HEK293 (cell line): ENCODE results near the gene NKD2.

Experiments used
- CTCF ChIA-PET: fragments of 350-600 bp; formaldehyde crosslinking; extraction: SDS; loops from one replicate; lab custom pipeline; 2021; ENCODE audit warnings: antibody characterized with exemption; lab: Yijun Ruan, JAX
- POLR2A ChIA-PET: fragments of 300-600 bp; formaldehyde crosslinking; extraction: SDS; loops from one replicate; lab custom pipeline; 2020; ENCODE audit warnings: antibody characterized with exemption, inconsistent platforms; lab: Yijun Ruan, JAX
- H3K27ac ChIP-seq: fragments of 200-500 bp; sonication (Bioruptor generic); 2 replicates; pipeline ENCODE4 v1.5.1; 2014; ENCODE audit warnings: low read depth, low read length, control low read depth, inconsistent platforms; ENCODE audit errors: extremely low read depth
- H3K36me3 ChIP-seq, 2 experiments: fragments of 200-500 bp in 1 of 2; sonication (Bioruptor generic) in 1 of 2; 1 replicate in 1 of 2; 2 replicates in 1 of 2; pipeline ENCODE4 v1.5.1; 2014 to 2017; ENCODE audit warnings: inconsistent platforms in 2 of 2, low read length in 2 of 2; ENCODE audit not compliant: control insufficient read depth in 2 of 2, insufficient read depth in 1 of 2
- H3K4me1 ChIP-seq: fragments of 200-500 bp; sonication (Bioruptor generic); 2 replicates; pipeline ENCODE4 v1.5.1; 2014; ENCODE audit warnings: mild to moderate bottlenecking, low read length, inconsistent platforms; ENCODE audit not compliant: control insufficient read depth, insufficient read depth
- H3K4me3 ChIP-seq: 2 replicates; pipeline ENCODE4 v1.5.1; 2011; ENCODE audit warnings: low read depth, mild to moderate bottlenecking, control low read depth, low read length, moderate library complexity
- H3K9me3 ChIP-seq: fragments of 200-500 bp; sonication (Bioruptor generic); 2 replicates; pipeline ENCODE4 v1.5.1; 2014; ENCODE audit warnings: low read depth, low read length, inconsistent platforms; ENCODE audit not compliant: control insufficient read depth, insufficient read depth
- OSR2 ChIP-seq: fragments of 450-650 bp; formaldehyde crosslinking; IDR thresholded peaks from 2 replicates; pipeline ENCODE4 v1.5.1; 2016; ENCODE audit warnings: missing biosample characterization, missing genetic modification characterization
- WT1 ChIP-seq: fragments of 450-650 bp; formaldehyde crosslinking; IDR thresholded peaks from 2 replicates; pipeline ENCODE4 v1.5.1; 2016; ENCODE audit warnings: missing biosample characterization, missing genetic modification characterization
- ZBTB20 ChIP-seq: fragments of 450-650 bp; formaldehyde crosslinking; IDR thresholded peaks from 2 replicates; pipeline ENCODE4 v1.5.1; 2016; ENCODE audit warnings: missing biosample characterization, missing genetic modification characterization
- ZNF157 ChIP-seq: fragments of 450-650 bp; formaldehyde crosslinking; IDR thresholded peaks from 2 replicates; pipeline ENCODE4 v1.5.1; 2016; ENCODE audit warnings: missing biosample characterization, missing genetic modification characterization
- ZNF202 ChIP-seq: fragments of 450-650 bp; formaldehyde crosslinking; IDR thresholded peaks from 2 replicates; pipeline ENCODE4 v1.5.1; 2016; ENCODE audit warnings: missing biosample characterization, missing genetic modification characterization, borderline replicate concordance
- ZNF26 ChIP-seq: fragments of 450-650 bp; formaldehyde crosslinking; IDR thresholded peaks from 2 replicates; pipeline ENCODE4 v1.5.1; 2016; ENCODE audit warnings: missing biosample characterization, missing genetic modification characterization
- ZNF311 ChIP-seq: fragments of 450-650 bp; formaldehyde crosslinking; IDR thresholded peaks from 2 replicates; pipeline ENCODE4 v1.5.1; 2017; ENCODE audit warnings: missing biosample characterization, missing genetic modification characterization, borderline replicate concordance
- ZNF335 ChIP-seq: fragments of 450-650 bp; formaldehyde crosslinking; conservative IDR thresholded peaks from 2 replicates; pipeline ENCODE4 v1.5.1; 2016; ENCODE audit warnings: missing biosample characterization, missing genetic modification characterization
- ZNF398 ChIP-seq: fragments of 450-650 bp; formaldehyde crosslinking; IDR thresholded peaks from 2 replicates; pipeline ENCODE4 v1.5.1; 2017; ENCODE audit warnings: missing biosample characterization, missing genetic modification characterization
- ZNF560 ChIP-seq: fragments of 450-650 bp; formaldehyde crosslinking; IDR thresholded peaks from 2 replicates; pipeline ENCODE4 v1.5.1; 2017; ENCODE audit warnings: missing biosample characterization, missing genetic modification characterization, borderline replicate concordance
- ZNF571 ChIP-seq: fragments of 450-650 bp; formaldehyde crosslinking; IDR thresholded peaks from 2 replicates; pipeline ENCODE4 v1.5.0; 2017; ENCODE audit warnings: missing biosample characterization, missing genetic modification characterization
- ZNF623 ChIP-seq: fragments of 450-650 bp; formaldehyde crosslinking; IDR thresholded peaks from 2 replicates; pipeline ENCODE4 v1.5.1; 2016; ENCODE audit warnings: missing biosample characterization, missing genetic modification characterization
- ZNF677 ChIP-seq: fragments of 450-650 bp; IDR thresholded peaks from 2 replicates; pipeline ENCODE4 v1.5.0; 2018; ENCODE audit warnings: missing biosample characterization, mild to moderate bottlenecking, missing genetic modification characterization, moderate library complexity
- ZNF704 ChIP-seq: fragments of 450-650 bp; formaldehyde crosslinking; IDR thresholded peaks from 2 replicates; pipeline ENCODE4 v1.5.1; 2016; ENCODE audit warnings: missing biosample characterization, missing genetic modification characterization
- ZNF768 ChIP-seq: fragments of 450-650 bp; formaldehyde crosslinking; IDR thresholded peaks from 2 replicates; pipeline ENCODE4 v1.5.1; 2018; ENCODE audit warnings: missing biosample characterization, mild to moderate bottlenecking, missing genetic modification characterization
- ZNF837 ChIP-seq: fragments of 450-650 bp; formaldehyde crosslinking; IDR thresholded peaks from 2 replicates; pipeline ENCODE4 v1.5.1; 2016; ENCODE audit warnings: missing biosample characterization, missing genetic modification characterization
- ZNF843 ChIP-seq: fragments of 450-650 bp; formaldehyde crosslinking; IDR thresholded peaks from 2 replicates; pipeline ENCODE4 v1.5.1; 2016; ENCODE audit warnings: missing biosample characterization, missing genetic modification characterization
- ZSCAN4 ChIP-seq: fragments of 450-650 bp; formaldehyde crosslinking; IDR thresholded peaks from 2 replicates; pipeline ENCODE4 v1.5.1; 2017; ENCODE audit warnings: missing biosample characterization, missing genetic modification characterization

NKD2 gene

GRCh38 chr5:1057485-1058082 lies 49.0 kb downstream of the NKD2 start:
- H3K4me3 ChIP-seq = no peak overlapping the region
- H3K9me3 ChIP-seq = no peaks in the 10 kb centered on the region
- CTCF ChIA-PET = no interaction called here
- TF ChIP-seq OSR2 (no peak), ZNF704 (no peak), ZNF202 (tag by site-specific recombination) (no peak), ZNF843 (tag by site-specific recombination) (no peak), ZNF26 (tag by site-specific recombination) (no peak), ZNF768 (tag by site-specific recombination) (no peak), ZNF560 (no peak), ZNF398 (tag by site-specific recombination) (no peak), ZNF571 (no peak), ZNF335 (tag by site-specific recombination) (no peak), ZNF677 (no peak), ZNF623 (tag by site-specific recombination) (no peak), ZNF311 (no peak)
- H3K36me3 ChIP-seq = peaks cover 0 to 52% of the 10 kb centered on the region in 2 experiments; a peak in 1 of 3 replicates
- POLR2A ChIA-PET = no interaction called here
- H3K4me1 ChIP-seq = no peaks in the 10 kb centered on the region
- no peak overlapping the region for H3K27ac ChIP-seq

GRCh38 chr5:1058083-1058945 lies 49.7 kb downstream of the NKD2 start:
- CTCF ChIA-PET = interaction anchor here (0.6 kb wide), 1 partner anchor 110 kb away, joined by 3 read pairs; no protein-coding TSS in a partner anchor
- no peak overlapping the region for H3K27ac ChIP-seq
- H3K4me1 ChIP-seq = no peaks in the 10 kb centered on the region
- TF ChIP-seq ZNF157 = no peak
- TF ChIP-seq ZNF837 (tag by site-specific recombination) = no peak
- no peak for TF ChIP-seq ZBTB20 (tag by site-specific recombination)
- TF ChIP-seq ZSCAN4 = no peak
- no peak for TF ChIP-seq WT1 (tag by site-specific recombination)
- H3K4me3 ChIP-seq = no peak overlapping the region
- no peaks in the 10 kb centered on the region for H3K9me3 ChIP-seq
- POLR2A ChIA-PET = no interaction called here
- peaks cover 0 to 51% of the 10 kb centered on the region in 2 experiments; a peak in 1 of 3 replicates for H3K36me3 ChIP-seq
